GM20000 (cell line): Measurements from ENCODE around the gene FLYWCH2.

Experiments used
- DNase-seq: peaks from one replicate; pipeline ENCODE4 v3.0.0; 2012; ENCODE audit warnings: low spot score
- TF ChIP-seq, protein P1 (sequence below): IDR thresholded peaks from 2 replicates; pipeline ENCODE4 v1.5.1; 2012; ENCODE audit warnings: mild to moderate bottlenecking, control low read depth; ENCODE audit errors: extremely low read depth, missing control alignments

FLYWCH2 gene

GRCh38 chr16:2910441-2910969 is 27.5 kb downstream of the FLYWCH2 start:
- DNase-seq, result no peak
- TF ChIP-seq, protein P1, sequence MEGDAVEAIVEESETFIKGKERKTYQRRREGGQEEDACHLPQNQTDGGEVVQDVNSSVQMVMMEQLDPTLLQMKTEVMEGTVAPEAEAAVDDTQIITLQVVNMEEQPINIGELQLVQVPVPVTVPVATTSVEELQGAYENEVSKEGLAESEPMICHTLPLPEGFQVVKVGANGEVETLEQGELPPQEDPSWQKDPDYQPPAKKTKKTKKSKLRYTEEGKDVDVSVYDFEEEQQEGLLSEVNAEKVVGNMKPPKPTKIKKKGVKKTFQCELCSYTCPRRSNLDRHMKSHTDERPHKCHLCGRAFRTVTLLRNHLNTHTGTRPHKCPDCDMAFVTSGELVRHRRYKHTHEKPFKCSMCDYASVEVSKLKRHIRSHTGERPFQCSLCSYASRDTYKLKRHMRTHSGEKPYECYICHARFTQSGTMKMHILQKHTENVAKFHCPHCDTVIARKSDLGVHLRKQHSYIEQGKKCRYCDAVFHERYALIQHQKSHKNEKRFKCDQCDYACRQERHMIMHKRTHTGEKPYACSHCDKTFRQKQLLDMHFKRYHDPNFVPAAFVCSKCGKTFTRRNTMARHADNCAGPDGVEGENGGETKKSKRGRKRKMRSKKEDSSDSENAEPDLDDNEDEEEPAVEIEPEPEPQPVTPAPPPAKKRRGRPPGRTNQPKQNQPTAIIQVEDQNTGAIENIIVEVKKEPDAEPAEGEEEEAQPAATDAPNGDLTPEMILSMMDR, result no peak

GRCh38 chr16:2911638-2912329 is 28.8 kb downstream of the FLYWCH2 start, which contains the start of gene FLYWCH1:
FLYWCH1 (plus strand) TSS chr16:2911931; CDS start chr16:2929686, 17,755 bp downstream.
- TF ChIP-seq, protein P1, result no peak
- DNase-seq, result peak; percentile 97

DNA sequence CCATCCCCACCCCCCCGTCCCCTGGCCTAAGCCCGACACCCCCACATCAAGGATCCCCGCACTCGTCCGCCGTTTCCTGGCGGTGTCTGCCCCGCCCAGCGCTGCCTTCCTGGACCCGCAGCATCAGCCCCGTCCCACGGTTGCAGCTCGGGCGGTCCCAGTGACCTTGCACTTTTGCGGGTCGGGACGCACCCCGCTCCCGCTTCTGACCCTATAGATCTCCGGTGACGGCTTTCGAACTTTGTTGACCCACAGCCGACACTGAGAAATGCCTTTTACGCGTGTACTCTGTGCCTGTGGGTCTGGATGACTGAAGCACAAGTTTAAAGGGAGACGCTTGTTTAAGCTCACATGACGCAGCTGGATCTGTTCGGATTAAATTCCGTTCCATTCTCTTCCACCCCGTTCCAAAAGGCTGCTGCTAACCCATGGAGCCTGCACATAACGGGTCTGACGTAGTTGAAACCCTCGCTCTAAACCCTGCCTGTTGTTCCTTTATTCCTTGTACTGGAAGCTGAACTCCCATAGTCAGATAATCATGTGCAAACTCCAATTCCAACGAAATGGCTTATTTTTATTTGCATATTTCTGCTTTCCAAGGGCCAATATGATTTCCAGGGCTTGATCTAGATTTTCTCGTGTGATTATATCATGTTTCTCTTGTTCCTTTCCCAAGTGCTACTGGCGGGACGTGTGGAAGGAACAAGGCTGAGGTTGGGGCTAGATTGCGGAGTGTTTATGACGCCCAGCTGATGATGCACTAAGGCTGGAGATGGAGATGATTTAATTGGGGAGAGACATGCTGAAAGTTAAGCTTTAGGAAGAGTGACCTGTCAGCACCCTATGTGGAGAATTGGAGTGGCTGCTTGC is 29.6 kb downstream of the FLYWCH2 start:
- TF ChIP-seq, protein P1, result no peak
- no peak for DNase-seq

DNA sequence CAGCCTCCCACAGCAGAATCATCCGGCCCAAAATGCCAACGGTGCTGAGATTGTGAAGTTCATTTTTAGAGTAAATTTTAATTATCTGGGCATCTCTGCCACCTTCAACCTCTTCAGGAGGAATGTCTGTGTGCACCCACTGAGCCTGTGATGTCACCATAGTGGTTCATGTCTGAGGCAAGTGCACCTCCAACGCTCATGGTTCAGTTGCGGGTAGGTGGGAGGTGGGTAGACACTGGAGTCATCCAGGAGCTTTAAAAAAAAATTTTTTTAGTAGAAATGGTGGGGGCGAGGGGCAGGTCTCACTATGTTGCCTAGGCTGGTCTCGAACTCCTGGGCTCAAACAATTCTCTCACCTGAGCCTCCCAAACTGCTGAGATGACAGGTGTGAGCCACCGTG is 30.6 kb downstream of the FLYWCH2 start:
- no peak for DNase-seq
- TF ChIP-seq, protein P1, result no peak

GRCh38 chr16:2914233-2914632 is 31.2 kb downstream of the FLYWCH2 start:
- no peak for DNase-seq
- TF ChIP-seq, protein P1, result no peak

DNA sequence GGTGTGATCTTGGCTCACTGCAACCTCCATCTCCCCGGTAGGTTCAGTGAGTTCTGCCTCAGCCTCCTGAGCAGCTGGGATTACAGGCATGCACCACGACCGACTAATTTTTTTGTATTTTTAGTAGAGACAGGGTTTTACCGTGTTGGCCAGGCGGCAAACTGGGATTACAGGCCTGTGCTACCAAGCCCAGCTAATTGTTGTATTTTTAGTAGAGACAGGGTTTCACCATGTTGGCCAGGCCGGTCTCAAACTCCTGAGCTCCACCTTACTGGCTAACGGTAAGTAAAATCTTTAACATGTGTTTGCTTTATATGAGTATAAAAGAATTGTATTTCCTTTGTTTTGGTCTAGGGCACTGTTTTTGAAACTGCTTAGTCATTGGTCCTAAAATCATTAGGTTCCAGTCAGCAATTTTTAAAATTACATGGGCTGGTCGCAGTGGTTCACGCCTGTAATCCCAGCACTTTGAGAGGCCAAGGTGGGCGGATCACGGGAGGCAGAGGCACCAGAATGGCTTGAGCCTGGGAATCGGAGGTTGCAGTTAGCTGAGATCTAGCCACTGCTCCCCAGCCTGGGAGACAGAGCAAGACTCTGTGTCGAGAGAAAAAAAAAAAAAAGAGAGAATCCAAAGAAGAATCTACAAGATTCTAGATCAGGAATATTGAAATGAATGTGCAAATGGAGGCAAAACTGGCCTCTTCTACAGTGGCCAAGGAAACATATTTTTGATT is 32.3 kb downstream of the FLYWCH2 start:
- DNase-seq, result no peak
- TF ChIP-seq, protein P1, result no peak
